NCI-H2107 (cell line): Measurements from ENCODE around the gene STIP1.
"Not testable (repeated sequence)": the region's sequence is repeated elsewhere in the genome, so short reads cannot be mapped to it uniquely, and the experiment has no call there.

Experiments
- DNase-seq: peaks from one replicate; lab custom pipeline; 2025; lab: John Stamatoyannopoulos, UW

Gene STIP1

DNA sequence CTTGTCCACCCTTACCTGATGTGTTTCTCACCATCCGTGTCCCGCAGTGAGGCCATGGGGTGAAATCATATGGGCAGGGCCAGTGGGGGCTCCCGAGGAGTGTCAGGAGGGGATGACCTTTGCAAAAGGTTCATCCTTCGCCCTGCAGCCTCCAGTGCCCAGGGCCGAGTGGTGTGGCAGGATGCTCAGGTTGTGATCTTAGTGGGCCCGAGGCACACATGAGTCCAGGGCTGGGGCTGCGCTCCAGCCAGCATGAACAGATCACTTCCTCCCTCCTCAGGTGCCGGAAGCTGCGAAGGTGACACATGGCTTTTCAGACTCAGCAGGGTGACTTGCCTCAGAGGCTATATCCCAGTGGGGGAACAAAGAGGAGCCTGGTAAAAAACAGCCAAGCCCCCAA, 52.1 kb downstream of the STIP1 start:
- DNase-seq = no peak

DNA sequence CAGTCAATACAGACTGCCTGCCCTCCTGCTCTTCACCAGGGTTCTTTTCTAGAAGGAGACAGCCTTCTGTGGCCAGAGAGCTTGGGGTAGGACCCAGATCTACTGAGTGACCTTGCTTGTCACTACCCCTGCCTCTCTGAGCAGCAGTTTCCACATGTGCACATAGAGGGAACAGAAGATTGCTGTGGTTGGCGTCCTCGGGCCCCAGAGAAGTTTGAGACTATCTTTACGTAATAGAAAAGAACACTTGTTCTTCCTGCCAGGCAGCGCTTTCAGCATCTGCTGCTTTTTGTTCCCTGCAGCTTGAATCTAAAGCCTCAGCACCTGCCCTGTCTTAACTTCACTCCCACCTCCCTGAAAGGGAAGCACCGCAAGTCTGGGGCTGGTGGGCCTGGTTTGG, 53.0 kb downstream of the STIP1 start:
- DNase-seq = no peak

DNA sequence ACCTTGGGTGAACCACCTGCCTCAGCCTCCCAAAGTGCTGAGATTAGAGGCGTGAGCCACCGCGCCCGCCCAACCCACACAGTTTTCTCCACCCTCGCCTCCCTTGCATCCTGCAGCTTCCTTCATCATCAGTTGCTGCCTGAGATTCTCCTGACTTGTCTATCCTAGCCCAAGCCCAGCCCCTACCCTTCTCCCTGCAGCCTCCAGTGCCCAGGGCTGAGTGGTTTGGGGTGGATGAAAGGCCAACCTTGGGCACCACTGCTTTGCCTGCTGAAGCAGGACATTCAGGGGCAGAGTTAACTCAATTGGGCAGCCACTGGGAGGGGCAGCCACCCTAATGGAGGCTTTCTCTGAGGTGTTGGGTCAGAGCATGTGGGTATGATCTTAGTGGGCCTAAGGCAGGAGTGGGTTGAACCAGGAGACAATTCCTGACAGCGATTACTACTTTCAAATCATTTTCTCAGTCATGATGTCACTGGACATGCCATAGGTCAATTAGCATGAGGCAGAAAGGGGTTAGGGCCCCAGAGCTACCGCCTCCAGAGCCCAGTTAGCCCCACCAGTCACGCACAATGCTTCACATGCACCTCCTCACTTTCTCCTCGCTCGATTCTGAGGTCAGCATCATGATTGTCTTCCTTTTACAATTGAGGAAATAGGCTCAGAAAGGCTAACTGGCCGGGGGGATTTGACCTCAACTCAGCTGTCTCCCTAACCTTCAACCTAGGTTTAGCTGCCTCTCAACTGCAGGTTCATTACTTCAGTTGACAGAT, 53.9 kb downstream of the STIP1 start:
- no peak for DNase-seq

DNA sequence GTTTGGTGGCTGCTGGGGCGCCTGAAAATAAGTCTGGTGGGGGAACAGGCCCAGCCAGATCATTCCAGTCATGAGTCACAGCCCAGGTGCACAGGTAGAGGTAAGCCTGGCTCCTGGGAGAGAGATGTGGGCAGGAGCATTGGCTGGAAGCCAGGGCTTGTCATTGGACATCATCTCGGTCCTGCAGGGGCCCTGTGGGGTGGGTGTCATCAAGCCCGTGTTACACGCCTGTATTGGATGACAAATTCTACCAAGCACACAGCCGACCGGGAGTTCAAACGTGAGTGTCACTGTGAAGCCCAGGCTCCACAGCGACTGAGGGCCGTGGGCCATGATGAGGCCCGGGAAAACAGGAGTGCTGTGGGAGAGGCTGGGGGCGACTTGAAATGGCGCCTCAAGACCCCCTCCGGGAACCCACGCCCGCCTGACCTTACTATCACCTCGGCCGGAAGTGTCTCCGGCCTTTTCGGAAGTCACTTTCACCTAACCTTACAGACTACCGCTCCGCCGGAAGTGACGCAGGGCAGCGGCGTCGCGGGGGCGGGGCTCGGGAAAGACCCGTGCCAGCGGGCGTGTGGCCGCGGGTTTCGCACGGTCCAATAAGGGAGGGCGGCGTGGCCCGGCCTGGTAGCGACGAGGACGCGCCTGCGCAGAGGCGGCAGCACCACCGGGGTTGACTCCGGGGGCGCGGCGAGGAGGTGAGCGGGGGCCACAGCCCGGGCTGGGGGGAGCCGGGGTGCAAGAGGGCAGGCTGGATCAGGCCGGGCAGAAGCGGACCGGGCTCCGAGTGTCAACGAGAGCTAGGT, 54.7 kb downstream of the STIP1 start, which contains the start of gene FKBP2:
Gene FKBP2, plus strand, starts transcription at position 661 of the 806 bp plus-strand sequence. CDS start 1,293 bp downstream, outside the sequence.
- peak; percentile 89 for DNase-seq

DNA sequence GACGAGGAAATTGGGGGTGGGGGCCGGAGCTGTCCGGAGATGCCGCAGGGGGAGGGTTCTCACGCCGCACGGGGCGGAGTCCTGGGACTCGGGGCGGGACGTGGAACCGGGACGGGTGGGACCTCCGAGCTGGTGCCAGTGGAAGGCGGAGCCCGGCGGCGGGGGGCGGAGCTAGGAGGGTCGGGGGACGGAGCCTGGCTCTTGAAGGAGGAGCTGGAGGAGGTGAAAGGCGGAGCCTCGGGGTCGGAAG, 55.2 kb downstream of the STIP1 start:
- peak; percentile 97 for DNase-seq

DNA sequence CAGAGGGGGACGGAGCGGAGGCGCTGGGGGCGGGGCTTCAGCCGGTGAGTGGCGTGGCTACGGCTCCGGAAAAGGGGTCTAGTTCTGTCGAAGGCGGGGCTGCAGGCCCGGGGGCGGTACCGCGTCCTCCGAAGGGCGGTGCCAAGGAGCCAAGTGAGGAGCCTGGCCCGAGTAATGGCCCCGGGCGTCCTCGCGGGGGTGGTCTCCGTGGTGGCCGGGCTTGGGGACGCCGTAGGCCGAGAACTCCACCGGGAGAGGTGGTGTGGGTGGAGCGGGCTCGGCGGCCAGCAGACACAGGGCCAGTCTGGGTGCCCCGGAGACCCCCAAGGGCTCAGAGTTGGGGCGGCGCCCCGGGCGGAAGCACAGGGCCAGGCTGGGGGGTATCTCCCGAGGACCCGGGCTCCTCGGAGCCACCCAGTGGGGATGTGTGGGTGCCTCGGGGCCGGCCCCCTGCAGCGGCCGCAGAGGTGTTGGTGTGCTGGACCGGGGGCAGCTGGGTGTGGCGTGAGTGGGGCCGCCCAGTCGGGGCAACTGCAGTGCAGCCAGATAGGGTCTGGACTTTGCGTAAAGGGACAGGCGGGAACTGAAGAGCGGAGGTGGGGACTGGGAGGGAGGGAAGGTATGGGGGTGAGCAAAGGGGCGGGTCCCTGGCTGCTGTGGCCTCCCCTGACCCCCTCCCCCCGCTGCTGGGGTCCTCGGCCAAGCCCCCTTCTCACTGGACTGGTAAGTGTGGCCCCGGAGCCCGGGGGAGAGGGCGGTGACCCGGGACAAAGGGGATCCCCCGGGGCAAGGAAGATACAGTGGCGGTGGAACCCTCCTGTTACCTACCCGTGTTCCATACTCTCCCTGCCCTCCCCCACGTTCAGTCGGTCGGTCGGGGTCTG, 55.8 kb downstream of the STIP1 start:
- DNase-seq = no peak

DNA sequence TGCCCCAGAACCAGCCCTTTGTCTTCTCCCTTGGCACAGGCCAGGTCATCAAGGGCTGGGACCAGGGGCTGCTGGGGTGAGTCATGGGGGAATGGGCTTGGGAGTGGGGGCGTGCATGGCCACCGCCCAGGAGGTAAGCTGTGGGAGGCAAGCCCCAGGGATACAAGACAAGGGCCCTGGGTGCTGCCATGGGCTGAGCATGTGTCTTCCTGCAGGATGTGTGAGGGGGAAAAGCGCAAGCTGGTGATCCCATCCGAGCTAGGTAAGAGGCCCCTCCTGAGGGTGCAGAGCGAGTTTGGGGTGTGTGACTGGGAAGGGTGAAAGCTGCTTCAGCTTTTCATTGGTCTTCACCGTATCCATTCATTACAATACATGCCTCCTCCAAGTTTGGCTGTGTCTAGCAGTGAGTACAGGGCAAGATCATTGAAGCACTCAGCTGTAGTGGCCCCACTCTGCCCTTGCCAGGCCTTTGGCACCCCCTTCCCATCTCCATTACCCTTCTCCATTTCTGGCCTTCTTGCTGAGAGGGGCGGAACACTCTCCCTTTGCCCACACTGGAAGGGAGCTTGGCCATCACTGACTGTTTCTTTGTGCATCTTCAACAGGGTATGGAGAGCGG, 57.4 kb downstream of the STIP1 start:
- DNase-seq = no peak

DNA sequence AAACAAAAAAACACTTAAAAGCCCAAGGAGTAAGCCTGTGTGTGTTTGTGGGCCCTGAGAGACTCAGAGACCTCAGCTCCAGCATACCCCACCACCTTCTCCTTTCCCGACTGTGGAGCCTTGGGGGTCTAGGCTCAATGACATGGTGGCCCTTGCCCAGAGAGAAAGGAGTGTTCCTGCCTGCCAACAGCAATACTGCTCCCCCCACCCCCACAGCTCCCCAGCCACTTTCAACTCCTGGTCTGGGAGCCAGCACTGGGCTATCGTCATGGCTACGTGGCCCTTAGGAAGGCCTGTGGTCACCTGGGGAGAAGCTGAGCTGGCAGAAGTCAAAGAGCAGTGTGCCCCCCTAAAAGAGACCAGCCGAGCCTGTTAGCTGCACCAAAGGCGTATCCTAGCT, 58.1 kb downstream of the STIP1 start:
- DNase-seq = no peak

DNA sequence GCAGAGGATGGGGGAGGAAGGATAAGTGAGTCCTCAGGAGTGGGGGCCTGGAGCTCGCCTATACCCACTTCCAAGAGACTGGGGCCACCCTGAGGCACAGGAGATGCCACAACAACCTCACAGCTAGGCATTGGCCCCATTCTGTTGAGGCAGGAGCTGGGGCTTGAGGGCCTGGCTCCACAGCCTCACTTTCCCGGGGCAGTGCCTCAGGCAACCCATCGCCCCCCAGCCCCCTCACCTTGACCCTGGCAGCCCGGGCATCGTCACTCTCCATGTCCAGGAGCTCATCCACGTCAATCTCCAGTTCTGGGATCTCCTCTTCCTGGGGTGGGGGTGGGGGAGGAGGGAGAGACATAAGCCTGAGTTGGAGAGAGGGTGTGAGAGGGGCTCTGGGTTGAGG, 59.0 kb downstream of the STIP1 start:
- no peak for DNase-seq

DNA sequence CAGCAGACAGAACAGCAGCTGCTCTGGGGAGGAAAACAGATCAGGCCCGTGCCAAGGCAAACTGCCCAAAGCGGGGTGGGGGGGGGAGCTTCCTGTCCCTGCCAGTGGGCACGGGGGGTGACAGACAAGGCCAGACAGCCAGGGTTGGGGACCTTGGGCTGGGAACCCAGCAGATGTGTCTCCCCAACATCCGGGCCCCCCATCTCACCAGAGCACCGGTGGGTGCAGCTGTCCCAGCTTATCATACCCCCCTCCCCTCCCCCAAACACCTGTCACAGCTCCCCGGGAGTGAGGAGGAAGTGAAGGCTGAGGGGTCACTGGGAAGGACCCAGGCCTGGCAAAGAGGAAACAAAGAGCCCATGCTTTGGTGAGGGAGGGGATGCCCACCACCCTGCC, 59.4 kb downstream of the STIP1 start:
- no peak for DNase-seq

DNA sequence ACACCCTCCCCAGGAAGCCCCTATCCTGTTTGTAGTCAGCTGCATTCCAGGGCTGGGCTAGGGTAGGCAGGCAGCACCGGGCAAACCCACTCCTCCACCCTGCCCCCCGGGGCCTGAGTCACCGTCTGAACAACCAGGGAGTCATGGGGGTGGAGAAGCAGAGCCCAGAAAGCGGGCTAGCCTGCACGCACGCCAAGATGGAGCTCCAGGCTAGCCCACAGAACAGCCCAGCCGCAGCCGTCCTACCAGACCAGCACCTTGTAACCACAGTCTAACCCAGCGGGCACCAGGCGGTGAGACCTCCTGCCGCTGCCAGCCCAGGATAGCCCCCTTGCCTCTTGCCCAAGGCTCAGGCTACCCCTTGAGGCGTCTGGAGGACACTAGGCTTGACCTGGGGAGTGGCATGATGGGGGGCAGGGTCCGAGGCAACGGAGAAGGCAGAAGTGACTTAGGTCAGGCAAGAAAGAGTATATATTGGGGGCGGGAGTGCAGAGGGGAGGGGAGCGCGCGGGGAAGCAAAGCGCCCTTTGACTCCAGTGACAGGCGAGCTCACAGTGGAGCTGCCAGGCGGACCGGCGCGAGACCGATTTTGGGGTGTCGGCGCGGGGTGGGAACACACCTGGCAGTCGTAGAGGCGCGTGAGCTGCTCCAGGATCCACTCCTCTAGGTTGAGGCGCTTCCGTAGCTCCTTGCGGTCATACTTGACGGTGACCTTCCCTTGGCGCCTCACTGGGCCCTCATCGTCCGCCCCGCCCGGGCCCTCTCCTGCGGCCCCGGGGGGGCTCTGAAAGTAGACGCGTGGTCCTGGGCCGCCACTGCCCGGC, 60.0 kb downstream of the STIP1 start:
- DNase-seq = no peak

DNA sequence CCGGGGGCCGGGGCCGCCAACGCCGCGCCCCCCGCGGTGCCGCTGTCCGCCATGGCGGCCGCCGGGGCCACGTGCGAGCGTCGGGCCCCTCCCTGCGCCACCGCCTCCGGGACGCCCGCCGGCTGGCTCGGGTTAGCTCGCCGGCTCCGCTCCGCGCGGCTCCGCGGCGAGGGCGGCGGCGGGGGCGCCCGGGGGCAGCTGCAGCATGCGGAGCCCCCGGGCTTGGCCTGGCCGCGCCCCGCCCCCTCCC, 60.6 kb downstream of the STIP1 start:
- not testable (repeated sequence) for DNase-seq

DNA sequence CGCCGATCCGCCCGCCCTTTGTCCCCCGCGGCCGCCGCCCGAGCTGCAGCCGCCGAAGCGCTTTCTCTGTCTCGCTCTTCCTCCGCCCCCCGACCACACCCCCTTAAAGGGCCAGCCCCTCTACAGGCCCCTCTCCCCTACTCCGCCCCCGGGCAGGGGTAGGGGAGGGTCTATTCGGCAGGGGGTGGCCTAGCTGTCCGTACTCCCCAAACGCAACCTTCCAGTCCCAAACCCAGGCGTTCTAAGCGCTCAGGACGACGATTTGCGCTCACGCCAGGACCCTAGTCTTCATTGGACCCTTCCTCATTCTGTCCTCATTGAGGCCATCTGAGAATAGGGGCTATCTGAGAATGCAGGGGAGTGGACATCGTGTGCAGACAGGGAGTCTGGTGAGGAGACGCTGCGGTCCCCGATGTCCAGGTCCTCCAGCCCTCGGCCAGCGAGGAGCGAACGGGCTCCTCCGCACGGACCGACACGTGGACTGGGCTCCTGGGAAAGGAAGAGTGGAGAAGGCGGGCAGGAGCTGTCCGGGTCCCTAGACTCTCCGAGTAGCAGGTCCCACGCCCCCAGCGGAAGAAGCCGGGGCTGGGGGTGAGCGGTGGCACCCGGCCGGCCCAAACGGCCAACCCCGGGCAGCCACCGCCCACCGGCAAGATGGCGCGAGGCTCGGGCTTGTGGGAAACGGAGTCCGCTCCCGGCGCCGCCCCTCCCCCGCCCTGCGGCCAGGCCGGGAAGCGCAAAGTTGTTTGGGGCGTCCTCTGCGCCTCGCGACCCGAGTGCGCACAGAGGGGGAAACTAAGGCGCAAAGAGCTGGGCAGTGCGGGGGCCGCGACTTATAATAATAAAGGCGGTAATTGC, 61.1 kb downstream of the STIP1 start, which contains the start of gene PPP1R14B:
Gene PPP1R14B, minus strand, starts transcription at position 73 of the 858 bp plus-strand sequence. CDS start 270 bp downstream, outside the sequence.
- DNase-seq = peak; percentile 61

DNA sequence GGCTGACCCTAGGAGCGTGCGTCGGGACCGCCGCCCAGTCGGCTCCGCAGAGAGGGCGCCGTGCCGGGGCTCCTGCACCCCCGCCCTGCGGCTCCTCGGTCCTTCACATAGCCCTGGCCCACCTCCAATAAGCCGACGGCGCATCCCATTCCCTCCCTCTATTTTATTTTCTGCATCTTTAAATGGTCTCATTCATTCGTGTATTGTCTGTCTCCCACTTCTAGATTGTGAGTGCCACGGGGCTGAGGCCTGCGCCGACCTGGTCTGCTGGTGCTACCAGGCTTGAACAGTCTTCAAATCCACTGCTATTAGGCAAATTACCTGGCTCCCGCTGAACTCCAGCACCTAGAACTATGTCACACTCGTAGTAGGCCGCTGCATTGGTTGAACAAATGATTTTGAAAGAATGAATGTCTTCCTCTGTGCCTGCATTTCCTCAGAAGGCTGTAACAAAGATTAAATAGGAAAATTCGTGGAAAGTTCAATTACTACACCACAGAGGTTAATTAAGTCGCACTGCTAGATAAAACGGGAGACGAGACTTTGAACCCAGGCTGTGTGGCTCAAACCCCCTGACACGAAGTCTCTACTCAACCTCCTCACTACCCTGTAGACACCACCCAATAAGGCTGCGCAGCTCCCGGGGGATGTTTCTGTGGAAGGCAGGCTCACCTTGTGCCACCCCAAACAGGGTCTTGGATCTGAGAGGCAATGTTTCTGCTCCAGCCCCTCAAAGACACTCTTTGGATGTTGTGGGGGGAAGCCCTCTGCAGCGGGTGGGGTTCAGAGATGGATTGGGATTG, 62.0 kb downstream of the STIP1 start:
- DNase-seq = no peak

DNA sequence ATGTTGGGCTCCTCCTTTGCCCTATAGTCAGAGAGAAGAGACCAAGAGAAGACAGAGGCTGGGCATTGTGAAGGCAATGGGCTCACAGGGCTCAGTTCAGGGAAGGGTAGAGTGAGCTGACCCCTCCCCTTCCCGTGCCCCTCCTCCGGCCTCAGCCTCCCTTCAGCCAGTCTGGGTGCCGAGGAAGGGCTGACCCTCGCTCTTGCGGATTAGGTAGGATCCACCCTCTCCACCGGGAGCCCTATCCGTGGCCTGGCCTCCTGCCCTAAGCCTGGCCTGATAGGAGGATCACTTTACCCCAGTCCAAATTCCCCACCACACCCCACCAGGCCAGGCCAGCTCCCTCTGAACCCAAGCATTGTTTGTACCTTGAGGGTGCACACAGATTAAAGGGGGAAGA, 62.6 kb downstream of the STIP1 start:
- DNase-seq = no peak

DNA sequence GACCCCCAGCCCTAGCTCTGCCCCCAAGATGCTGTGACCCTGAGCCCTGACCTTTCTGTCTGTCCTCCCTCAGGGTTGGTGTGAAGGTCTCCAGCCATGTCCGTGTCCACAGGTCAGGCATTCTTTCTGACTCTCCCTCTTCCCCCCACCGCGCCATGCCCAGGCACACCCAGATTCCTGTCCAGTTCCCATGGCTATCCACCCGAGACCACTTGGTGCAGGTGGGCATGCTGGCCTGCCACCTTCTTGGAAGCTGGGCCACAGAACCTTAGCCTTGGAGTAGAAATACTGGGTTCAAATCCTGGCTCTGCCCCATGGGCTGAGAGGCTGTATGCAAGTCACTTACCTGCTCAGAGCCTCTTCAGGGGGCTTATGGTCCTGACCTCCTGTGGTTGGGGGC, 63.1 kb downstream of the STIP1 start:
- DNase-seq = no peak

DNA sequence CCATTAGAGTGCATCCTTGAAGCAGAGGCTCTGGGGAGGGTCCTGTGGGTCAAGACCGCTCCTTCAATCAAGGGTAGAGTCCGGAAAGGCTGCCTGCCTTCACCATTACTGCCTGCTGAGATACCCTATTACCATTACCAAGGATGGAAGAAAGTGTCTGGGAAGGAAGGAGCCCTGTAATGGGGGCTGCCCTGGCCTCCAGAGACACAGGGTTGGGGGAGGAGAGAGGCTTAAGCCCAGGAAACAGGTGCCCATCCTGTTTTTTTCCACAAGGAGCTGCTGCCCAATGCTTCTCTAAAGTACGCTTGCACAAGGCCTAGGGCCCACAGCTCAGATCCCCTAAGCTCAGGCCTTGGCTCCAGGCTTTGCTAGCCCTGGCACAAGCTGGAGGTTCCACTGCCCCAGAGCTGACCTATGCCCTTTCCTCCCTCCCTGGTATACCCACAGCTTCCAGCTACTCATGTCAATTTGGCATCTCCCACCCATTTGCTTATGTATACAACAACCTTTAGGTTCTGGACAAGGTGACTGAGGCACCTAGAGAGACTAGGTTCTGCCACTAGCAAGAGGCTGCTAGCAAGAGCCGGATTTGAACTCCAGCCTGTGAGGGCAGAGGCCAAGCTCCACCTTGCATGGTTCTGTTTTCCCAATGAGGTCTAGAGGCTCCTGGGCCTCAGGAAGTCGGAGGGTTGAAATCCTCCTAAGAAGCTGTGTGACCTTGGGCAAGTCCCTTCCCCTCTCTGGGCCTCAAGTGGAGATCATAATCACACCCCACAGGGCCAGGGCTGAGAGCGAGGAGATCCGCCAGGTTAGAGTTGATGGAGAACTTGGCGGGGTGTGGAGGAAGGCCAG, 63.8 kb downstream of the STIP1 start:
- DNase-seq = no peak

DNA sequence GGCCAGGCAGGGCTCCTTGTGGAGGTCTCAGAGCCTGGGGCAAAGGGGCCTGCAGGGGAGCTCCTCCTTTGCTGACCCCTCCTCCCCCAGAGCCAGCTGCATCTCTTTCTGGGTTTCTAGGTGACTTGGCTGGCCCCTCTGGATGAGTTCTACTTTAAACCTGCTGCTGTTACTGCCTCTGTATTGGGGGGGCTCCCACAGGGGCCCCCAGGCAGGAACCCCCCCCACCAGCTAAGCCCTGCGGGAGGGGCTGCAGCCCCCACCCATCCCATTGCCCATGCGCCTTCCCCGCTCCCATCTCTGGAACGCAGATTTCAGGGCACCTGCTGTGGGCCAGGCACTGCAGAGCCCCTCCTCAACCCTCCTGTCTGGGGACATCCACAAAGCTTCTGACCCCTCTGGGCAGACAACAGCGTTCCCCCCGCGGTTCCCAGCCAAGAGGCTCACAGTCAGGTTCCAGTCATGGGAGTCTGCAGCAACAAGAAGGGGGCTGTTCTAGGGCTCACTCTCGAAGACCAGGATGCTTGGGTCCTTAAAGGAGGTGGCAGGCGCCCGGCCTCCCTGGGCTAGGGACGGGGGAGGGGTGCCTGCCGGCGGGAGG, 64.5 kb downstream of the STIP1 start:
- DNase-seq = no peak
